GM21737 (cell line): Measurements from ENCODE around the gene UNC50.
"Not testable (repeated sequence)": the region's sequence is repeated elsewhere in the genome, so short reads cannot be mapped to it uniquely, and the experiment has no call there.

Experiments
- ATAC-seq: cut with Tn5 transposase; IDR thresholded peaks from one replicate; pipeline ENCODE4 v1.9.1; 2021; ENCODE audit warnings: mild to moderate bottlenecking, moderate library complexity; ENCODE audit not compliant: unreplicated experiment

UNC50 gene

DNA sequence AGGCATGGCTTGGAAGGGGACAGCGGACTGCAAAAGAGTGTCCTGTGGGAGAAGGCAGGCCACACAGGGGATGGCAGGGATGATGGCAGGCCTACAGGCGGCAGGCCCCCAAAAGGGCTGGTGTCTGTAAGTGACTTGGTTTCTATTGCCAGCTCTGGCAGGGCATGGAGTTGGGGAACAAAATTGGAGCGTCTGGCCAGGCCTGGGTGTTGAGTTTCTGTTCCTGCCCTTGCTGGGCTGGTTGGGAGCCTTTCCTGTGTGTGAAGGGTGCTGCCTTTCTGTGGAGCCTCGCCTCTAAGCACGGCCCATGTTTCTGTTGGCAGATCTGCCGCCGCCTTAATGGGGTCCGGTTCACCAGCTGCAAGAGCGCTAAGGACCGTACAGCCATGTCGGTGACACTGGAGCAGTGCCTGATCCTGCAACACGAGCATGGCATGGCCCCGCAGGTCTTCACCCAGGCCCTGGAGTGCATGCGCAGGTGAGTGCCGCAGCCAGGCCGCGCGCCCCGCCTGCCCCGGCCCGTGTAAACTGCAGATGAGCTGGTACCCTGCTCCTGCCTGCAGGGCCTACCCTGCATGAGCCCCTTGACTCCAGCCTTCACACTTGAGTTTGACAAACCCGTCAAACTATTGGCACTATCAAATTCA lies 31.6 kb upstream of the UNC50 start:
- no peak for ATAC-seq

DNA sequence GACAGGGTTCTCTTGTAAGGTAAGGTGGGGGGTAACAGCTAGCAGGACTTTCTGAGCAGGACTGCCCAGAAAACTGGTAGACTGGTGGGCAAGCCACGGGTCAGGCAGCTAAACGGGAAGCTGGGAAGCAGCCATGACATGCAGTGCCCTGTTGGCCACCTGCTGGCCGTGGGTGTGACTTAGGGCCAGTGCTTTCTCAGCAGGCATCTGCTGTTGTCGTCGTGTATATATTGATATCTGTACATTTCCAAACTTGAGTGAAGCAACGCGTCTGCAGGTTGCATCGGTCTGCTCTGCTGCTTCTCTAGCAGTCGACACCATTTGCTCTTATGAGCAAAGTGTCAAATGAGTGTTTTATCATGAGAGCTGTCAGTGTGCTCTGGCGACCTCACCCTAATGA lies 31.1 kb upstream of the UNC50 start:
- no peak for ATAC-seq

DNA sequence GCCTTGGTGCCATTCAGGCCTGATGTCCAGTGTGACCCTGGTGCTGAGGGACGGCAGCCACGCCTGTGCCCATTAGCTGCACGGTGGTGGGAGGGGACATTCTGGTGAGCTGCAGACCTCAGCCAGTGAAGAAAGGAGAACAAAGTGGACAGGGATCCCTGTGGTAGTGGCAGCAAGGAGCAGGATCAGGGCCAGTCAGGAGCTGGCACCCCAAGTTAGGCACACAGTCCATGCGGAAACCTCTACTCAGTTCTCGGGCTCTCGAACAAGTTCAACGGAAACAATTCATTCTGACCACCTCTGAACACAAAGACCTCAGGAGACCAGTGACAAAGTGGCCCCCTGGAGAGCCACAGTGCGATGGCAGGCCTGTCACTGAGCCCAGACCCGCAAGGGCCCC lies 30.2 kb upstream of the UNC50 start:
- no peak for ATAC-seq

DNA sequence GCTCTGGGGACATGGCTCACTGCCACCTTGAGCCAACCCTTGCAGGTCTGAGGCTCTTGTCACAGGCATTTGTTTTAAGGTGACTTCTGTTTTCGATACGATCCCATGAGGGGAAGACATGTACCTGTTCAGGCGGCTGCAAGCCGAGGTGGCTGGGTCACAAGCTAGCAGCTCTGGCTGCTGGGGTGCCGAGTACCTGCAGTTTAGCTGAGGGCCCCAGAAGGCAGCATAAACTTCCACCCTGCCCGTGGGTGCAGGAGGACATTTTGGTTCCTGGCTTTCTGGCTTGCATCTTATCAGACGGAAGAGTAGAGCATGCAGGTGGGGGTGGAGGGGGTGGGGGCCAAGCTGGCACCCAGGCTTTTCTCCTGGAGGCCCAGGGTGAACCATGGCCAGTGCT lies 28.5 kb upstream of the UNC50 start:
- no peak for ATAC-seq

DNA sequence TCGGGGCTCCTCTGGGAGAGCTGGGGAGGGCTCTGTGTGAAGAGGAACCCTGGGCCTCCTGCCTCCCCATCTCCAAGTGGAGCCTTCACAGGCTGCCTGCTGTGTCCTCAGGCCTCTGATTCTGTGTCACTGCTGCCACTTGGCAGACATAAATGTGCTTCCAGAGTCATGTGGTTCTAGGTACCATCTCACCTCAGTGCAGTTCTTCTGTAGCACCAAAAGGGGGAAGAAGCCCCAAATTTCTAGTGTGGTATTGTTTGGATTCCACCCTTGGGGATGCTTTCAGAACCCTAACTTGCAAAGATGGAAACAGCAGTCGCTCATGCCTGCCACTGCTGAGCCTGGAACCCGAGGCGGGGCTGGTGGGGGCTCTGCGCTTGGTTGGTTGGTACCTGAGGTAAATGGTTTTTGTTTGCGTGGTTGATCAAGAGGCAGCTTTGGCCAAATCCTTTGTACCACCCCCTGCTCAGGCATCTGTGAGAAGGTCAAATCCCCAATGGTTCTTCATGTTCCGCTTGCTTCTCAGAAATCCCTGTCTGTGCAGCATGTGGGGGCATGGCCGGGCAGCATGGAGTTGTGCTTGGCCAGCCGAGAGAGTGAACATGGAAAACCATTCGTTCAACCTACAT lies 27.6 kb upstream of the UNC50 start:
- no peak for ATAC-seq

DNA sequence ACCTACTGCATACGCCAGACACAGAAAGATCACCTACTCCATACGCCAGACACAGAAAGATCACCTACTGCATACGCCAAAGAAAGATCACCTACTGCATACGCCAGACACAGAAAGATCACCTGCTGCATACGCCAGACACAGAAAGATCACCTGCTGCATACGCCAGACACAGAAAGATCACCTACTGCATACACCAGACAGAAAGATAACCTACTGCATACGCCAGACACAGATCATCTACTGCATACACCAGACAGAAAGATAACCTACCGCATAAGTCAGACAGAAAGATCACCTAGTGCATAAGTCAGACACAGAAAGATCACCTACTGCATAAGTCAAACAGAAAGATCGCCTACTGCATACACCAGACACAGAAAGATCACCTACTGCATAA lies 25.9 kb upstream of the UNC50 start:
- no peak for ATAC-seq

DNA sequence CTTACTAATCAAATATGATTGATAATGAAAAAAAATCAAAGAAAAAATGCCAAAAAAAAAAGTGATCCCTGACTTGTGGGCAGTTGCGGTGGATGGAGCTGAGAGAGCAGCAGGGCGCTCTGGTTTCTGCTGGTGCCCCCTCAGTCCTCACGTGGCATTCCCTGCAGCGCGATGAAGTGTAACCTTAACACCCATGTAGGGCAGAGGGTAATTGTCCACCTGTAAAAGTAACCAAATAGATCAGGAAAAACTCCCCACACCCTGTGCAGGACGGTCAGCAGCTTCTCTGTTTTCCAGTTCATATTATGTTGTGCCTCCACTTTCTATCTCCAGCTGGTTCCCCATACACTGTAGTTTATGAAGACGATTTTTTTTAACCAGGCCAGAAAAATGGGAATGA lies 25.1 kb upstream of the UNC50 start:
- ATAC-seq: no peak

DNA sequence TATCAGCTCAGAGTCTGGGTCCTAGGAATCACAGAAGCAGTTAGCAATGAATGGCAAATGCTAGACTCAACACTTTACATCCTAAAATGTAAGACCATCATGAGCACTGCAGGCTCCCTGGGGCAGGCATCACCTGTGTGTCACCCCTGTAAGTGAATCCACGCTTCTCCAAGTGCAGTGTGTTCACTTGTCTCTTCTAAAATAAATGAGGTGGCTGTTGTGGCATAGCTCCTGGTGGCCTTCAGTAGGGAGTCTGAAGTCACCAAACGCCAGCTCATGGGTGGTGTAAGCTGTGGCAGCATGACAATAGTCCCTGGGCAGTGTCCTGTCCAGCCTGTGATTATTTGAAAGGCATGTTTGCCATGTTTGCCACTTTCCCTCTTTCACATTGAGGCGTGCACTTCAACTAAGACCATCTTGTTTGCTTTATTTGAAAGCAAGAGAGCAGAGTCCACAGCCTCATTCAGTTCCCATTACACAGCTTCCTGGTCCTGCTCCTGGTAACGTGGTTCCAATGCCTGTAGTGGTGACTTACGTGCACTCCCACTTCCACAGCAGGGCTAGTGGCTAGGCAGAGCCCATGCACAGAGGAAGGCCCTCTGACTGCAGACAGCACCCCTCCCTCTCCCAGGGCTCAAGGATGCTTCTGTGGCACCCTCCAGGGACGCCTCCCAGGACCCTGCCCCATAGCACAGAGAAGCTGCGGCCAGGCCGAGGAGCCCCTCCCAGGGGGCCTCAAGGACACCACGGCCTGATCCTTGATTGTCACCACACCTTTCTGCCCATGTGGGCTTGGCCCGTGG lies 24.4 kb upstream of the UNC50 start:
- no peak for ATAC-seq

DNA sequence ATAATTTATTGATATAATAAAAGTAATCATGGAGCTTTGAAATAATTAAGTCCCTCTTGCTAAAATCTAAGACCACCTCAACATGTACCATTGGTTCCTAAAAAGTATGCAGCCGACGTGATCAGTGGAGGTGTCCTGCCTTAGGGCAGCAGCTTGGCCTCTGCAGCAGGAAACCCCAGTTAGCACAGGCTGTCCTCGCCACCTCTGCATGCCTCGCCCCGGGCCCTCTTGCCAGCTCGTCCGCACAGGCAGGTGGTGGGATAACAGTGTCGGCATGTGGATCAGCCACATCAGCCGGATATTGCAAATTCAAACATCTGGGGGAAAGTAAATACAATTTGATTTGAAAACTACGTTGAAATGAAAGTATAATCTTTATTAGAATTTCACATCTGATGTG lies 23.0 kb upstream of the UNC50 start:
- ATAC-seq: no peak

DNA sequence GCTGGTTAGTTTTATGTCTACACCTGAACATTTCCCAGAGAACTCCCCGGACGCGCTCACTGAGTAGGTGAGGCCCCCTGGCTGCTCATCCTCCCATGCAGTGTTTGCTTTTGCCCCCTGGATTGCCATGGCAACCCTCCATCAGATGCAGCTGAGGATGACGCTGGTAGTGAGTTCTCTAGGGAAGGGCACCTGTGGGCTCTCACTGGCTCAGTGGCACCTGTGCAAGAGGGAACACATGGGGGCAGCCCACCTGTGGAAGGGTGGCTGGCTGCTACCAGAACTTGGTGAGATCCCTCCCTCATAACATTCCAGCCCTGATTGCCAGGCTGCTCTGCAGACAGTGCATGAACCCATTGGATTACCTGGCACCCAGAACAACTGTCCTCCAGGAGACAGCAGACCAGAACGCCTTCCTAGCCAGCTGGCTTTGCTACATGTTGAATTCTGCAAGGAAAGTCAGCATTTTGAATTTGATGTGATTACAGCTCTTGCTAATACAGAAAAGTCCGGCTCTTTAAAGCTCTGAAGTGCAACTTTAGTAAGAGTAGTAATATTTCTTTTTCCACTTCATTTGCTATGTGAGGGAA lies 21.7 kb upstream of the UNC50 start:
- no peak for ATAC-seq

DNA sequence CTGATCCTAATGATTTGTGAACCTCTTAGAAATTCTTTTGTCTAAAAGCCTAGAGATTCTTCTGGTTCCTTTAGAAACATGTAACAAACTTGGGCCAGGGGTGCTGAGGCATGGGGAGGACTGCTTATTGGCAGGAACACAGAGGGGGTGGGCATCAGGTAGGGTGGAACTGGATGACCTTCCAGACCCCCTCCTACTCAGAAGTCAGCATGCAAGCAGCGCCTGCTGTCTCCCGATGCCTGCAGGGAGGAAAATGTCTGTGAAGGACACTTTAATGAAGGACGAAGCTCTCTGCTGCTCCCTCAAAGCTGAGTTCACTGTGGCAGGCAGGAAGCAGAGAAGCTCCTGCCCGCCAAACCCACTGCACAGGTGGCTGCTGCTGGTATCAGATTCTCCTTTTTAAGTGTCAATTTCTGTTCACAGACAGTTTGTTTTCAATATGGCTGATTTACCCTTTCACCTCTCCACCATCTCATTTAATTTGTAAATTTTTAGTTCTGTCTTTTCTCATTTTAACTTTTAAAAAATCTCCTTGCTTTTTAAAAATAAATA lies 19.4 kb upstream of the UNC50 start:
- no peak for ATAC-seq

DNA sequence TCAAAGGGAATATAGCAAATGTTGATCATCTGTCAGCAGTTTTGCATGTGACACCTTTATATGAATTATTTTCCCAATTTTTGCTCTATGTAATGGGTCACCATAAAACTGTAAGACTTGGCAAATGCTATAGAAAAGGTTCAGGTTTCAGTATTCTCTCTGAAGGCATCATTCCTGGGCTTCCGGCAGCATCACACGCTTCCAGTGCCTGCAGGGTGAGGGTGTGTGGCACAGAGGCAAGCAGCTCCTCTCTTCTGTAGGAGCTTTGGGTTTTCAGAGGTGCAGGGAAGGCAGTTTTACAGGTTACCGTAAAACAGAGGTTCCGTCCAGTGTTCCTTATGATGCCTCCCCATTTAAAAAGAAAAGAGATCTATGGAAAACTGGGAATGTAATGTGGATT lies 18.9 kb upstream of the UNC50 start:
- ATAC-seq: no peak

DNA sequence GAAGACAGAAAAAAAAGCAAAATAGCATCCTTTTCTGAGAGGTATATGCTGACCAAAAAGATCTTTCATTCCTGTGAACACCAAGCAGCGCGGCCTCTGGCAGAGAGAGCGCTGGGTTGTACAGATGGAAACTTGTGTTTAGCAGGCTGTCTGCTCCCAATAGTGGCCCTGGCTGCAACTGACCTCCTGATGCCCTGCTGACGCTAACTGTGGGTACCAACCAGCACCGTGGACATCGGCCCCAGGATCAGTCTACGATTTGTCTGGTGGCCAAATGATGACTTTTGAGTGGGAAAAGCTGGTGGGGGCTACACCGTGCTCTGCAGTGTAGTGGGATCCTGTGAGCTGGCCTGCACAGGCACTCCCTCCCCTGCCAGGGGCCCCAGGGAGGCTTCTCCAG lies 15.8 kb upstream of the UNC50 start:
- ATAC-seq: no peak

DNA sequence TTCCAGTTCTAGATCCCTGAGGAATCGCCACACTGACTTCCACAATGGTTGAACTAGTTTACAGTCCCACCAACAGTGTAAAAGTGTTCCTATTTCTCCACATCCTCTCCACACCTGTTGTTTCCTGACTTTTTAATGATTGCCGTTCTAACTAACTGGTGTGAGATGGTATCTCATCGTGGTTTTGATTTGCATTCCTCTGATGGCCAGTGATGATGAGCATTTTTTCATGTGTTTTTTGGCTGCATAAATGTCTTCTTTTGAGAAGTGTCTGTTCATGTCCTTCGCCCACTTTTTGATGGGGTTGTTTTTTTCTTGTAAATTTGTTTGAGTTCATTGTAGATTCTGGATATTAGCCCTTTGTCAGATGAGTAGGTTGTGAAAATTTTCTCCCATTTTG lies 13.7 kb upstream of the UNC50 start:
- not testable (repeated sequence) for ATAC-seq

DNA sequence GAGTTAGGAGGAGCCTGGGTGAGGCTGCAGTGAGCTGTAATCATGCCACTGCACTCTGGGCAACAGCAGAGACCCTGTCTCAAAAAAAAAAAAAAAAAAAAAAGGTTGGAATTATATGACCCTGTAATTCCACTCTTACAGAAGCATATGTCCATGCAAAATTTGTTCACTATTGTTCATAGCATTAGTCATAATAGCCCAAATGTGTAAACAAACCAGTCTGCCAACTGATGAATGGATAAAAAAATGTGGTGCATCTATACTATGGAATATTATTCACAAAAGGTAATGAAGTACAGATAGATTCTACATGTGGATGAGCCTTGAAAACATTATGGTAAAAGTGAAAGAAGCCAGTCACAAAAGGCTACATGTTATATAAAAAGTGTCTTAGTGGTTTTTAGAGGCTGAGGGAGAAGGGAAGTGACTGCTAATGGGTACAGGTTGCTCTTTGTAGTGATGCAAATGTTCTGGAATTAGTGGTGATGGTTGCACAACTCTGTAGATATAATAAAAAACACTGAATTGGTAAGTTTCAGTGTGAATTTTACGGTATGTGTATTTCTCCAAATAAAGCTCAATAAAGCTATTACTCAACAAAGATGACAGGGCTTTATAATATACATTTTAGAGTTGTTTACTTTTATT lies 9.5 kb upstream of the UNC50 start:
- ATAC-seq: no peak

DNA sequence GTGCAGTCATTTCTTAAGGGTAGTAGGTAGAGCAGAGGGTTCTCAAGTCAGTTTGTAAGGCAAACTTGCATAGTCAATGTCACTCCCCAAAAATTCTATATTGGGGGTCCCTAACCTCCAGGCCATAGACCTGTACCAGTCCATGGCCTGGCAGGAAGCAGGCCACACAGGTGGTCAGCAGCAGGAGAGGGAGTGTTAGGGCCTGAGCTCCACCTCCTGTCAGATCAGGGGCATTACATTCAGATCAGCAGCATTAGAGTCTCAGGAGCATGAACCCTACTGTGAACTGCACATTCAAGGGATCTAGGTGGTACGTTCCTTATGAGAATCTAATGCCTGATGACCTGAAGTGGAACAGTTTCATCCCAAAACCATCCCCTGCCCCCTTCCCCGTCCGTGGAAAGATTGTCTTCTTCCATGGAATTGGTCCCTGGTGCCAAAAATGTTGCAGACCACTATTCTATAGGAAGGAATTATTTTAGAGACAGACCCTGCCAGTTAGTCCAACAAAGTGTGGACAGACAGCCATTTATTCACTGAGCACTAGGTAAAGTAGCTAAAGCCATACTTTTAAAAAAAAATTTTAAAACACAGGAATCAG lies 6.8 kb upstream of the UNC50 start:
- no peak for ATAC-seq

DNA sequence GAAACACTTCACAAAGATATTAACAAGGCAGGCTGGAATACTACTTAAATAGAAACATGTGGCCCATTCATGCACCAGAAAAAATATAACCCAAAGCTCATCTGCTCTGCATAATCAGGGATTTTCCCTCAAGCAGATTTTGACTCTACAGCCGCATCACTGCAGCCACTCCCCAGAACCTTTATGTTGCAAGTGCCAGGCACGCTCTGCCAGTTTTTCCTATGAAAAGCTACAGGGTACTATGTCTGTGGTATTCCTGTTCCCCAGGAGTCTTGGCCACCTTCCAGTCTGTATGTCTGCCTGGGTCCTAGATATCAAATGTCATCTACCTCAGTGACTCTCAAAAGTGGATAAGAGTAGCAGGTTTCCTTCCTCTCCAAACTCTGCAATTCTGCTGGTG lies 3.8 kb upstream of the UNC50 start:
- ATAC-seq: no peak

DNA sequence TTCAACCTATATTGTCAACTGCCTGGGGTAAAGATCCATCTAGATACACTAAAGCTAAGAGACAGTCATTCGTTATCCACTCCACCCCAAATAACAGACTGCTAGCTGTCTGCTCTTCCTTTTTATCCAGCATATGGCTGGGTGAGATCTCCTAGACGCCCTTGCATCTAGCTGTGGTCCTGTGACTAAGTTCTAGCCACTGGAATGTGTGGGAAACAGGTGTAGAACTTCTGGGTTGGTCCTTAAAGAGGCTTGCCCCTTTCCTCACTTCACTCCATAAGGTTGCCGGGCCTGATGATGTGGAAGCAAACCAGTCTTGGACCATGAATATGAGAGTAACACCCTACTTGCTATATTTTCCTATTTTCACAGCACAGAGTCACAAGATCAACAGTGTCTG lies 3.3 kb upstream of the UNC50 start:
- ATAC-seq: no peak

DNA sequence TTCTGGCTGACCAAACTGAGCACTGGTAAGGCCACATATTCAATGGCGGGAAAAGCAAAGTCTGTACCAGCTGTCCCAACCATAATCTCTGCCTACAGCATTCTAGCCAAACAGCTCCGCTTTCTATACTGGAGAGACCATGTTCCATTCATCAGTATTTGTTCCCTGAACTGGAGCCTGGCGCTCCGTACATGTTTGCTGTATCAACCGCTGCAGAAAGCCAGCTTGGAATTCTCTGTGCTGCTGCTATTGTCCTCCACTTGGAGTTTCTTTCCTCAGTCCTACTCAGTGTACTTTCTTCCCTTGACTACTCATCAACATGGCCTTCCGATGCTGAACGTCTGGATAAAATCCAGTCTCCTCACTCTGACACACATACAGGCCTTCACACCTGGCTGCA lies 2.0 kb upstream of the UNC50 start:
- ATAC-seq: no peak

DNA sequence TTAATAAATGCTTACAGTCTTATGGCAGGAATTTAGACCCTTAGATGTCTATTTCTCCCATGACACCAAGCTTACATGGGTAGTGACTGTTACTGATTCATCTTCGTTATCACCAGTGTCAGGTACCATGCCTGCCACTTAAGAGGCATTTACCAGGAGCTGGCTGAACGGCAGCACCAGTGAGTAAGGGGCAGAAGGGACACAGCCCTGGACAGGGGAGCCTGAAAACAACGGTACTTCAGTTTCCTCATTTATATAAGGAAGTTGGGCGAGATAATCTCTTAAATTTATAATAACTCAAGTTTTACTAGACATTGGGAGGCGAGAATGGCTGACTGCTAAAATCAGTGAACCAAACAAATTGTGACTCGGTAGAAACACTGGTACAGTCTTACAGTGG lies 1.3 kb upstream of the UNC50 start:
- no peak for ATAC-seq

DNA sequence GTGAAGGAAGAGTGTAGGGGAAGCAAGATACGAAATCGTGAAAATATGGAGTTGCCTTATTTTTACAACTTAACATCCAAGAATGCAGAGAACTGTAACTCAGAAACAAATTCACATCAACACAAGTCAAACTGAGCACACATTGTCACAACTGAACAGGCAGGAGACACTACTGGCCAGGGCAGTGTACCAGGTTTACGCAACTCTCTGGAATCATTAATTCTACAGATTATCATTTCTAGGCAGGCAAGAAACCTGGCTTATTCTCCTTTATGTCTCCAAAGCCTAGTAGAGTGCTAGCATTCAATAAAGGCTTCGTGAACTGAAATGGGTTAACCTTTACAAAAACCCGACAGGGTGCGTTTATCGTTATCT lies 661 bp upstream of the UNC50 start:
- ATAC-seq: no peak
